Keratinocyte (primary cell): ENCODE results near the gene PMF1.

Experiments used
- EZH2 ChIP-seq: IDR thresholded peaks from one replicate; pipeline ENCODE4 v1.6.1; 2012; ENCODE audit warnings: inconsistent platforms, mild to moderate bottlenecking, low read length, moderate library complexity
- TF ChIP-seq, protein P1 (sequence below), 3 experiments: IDR thresholded peaks in 1 of 3; conservative IDR thresholded peaks in 1 of 3; optimal IDR thresholded peaks in 1 of 3; 2 replicates in 2 of 3; 3 replicates in 1 of 3; pipeline versions ENCODE3 to v1.5.1; 2011; ENCODE audit warnings: low read length in 3 of 3, mild to moderate bottlenecking in 3 of 3, moderate library complexity in 2 of 3, control low read depth in 1 of 3, inconsistent platforms in 1 of 3; ENCODE audit not compliant: insufficient read depth in 2 of 3; ENCODE audit errors: extremely low read depth in 1 of 3

DNA sequence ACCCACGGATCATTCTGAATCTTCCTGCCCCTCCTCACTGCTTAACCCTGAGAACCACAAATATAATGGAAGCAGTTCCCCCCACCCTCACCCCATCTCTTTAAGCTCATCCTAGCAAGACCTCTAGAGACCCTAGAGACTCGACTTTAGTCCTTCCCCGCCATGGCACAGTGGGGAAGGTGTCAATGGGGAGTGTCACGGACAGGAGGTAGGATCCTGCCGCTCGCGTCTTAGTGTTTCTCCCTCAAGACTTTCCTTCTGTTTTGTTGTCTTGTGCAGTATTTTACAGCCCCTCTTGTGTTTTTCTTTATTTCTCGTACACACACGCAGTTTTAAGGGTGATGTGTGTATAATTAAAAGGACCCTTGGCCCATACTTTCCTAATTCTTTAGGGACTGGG is 677 bp upstream of the PMF1 start:
- TF ChIP-seq, protein P1, sequence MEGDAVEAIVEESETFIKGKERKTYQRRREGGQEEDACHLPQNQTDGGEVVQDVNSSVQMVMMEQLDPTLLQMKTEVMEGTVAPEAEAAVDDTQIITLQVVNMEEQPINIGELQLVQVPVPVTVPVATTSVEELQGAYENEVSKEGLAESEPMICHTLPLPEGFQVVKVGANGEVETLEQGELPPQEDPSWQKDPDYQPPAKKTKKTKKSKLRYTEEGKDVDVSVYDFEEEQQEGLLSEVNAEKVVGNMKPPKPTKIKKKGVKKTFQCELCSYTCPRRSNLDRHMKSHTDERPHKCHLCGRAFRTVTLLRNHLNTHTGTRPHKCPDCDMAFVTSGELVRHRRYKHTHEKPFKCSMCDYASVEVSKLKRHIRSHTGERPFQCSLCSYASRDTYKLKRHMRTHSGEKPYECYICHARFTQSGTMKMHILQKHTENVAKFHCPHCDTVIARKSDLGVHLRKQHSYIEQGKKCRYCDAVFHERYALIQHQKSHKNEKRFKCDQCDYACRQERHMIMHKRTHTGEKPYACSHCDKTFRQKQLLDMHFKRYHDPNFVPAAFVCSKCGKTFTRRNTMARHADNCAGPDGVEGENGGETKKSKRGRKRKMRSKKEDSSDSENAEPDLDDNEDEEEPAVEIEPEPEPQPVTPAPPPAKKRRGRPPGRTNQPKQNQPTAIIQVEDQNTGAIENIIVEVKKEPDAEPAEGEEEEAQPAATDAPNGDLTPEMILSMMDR (optimal IDR thresholded peaks at IDR 0.05 in 1 of 3, IDR thresholded peaks at IDR 0.05 in 1 of 3, conservative IDR thresholded peaks at IDR 0.05 in 1 of 3; ENCODE audit: extremely low read depth in 1 of 3, insufficient read depth in 2 of 3, low read length in 3 of 3) = no peak
- no peak for TF ChIP-seq EZH2
